ENCODE measurements around the gene SH3BP4. TPM values are rescaled to one million over a fixed set of nuclear protein-coding genes. Genes with fewer than 3 reads are reported as not detected.

SH3BP4 gene
- polyA plus RNA-seq, 4 donors = 3.6 to 36.7 (median 17.4) TPM

DNA sequence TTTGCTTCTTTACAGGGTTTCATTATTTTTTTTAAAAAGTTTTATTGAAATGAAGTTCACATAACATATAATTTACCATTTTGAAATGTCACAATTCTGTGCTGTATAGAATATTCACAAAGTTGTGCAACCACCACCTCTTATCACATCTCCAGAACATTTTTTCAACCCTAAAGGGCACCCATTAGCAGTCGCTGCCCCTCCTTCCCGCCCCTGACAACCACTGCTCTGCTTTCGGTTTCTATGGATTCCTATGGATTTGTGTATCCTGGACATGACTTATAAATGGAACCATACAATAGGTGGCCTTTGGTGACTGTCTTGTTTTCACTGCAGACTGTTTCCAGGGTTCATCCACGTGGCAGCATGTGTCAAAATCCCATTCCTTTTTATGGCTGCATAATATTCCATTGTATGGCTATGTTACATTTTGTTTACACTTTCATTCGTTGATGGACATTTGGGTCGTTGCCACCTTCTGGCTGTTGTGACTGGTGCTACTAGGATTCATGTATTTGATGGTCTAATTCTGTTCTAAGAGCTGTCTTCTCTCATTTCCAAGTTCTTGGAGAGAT, 52.6 kb downstream of the SH3BP4 start:
- no peak for FAIRE-seq
- Histone ChIP-seq H3K27me3 (ENCODE audit: control insufficient read depth in 3 of 3, insufficient read depth in 3 of 3, low read length in 3 of 3) (no peaks in the 10 kb centered on the region), H3K9me3 (ENCODE audit: control insufficient read depth in 2 of 2, insufficient read depth in 1 of 2, low read depth in 1 of 2, low read length in 1 of 2) (no peaks in the 10 kb centered on the region), H3K4me3 (ENCODE audit: low read depth in 1 of 3, low read length in 3 of 3) (no peak overlapping the region), H3K36me3 (ENCODE audit: control insufficient read depth in 3 of 3, insufficient read depth in 2 of 3, low read depth in 1 of 3, low read length in 3 of 3) (peaks cover 0 to 42% (median 0%) of the 10 kb centered on the region in 3 donors), H3K27ac (ENCODE audit: low read depth in 1 of 3, low read length in 2 of 3) (peak overlapping the region in 1 of 3 donors; percentile 21), H3K4me1 (ENCODE audit: control insufficient read depth in 3 of 3, insufficient read depth in 2 of 3, low read depth in 1 of 3, low read length in 2 of 3) (peaks cover 4 to 90% (median 14%) of the 10 kb centered on the region in 3 donors)
- 39 to 64% (median 43%) methylated on average over 6 of the region's 6 CpGs for WGBS, 3 donors
- DNase-seq = peak; percentile 43 to 80

DNA sequence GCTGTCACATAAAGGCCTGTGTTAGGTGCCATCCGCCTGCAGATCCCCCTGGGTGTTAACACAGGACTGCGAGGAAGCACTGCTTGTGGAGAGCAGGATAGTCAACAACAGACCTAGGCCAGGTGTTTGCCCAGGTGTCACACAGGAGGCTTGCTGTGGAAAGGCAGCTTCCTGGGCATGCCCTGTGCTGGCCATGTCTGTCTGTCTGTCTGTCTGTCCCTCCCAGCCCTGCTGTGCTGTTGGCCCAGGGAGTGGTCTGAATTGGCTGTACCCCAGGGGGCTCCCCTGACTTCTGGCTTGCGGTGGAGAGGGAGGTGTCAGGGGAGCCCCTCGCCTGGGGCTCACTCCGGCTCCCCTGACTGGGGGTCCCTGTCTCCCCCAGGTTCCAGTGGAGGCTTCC, 53.2 kb downstream of the SH3BP4 start:
- WGBS, 3 donors = 74 to 77% (median 77%) methylated on average over 5 of the region's 5 CpGs
- FAIRE-seq (no peak), DNase-seq (no peak)
- Histone ChIP-seq H3K4me1 (ENCODE audit: control insufficient read depth in 3 of 3, insufficient read depth in 2 of 3, low read depth in 1 of 3, low read length in 2 of 3) (peaks cover 3 to 90% (median 14%) of the 10 kb centered on the region in 3 donors), H3K36me3 (ENCODE audit: control insufficient read depth in 3 of 3, insufficient read depth in 2 of 3, low read depth in 1 of 3, low read length in 3 of 3) (peaks cover 0 to 38% (median 0%) of the 10 kb centered on the region in 3 donors), H3K27ac (ENCODE audit: low read depth in 1 of 3, low read length in 2 of 3) (peak overlapping the region in 2 of 3 donors; percentile 1 to 21), H3K9me3 (ENCODE audit: control insufficient read depth in 2 of 2, insufficient read depth in 1 of 2, low read depth in 1 of 2, low read length in 1 of 2) (no peaks in the 10 kb centered on the region), H3K27me3 (ENCODE audit: control insufficient read depth in 3 of 3, insufficient read depth in 3 of 3, low read length in 3 of 3) (no peaks in the 10 kb centered on the region), H3K4me3 (ENCODE audit: low read depth in 1 of 3, low read length in 3 of 3) (no peak overlapping the region)

DNA sequence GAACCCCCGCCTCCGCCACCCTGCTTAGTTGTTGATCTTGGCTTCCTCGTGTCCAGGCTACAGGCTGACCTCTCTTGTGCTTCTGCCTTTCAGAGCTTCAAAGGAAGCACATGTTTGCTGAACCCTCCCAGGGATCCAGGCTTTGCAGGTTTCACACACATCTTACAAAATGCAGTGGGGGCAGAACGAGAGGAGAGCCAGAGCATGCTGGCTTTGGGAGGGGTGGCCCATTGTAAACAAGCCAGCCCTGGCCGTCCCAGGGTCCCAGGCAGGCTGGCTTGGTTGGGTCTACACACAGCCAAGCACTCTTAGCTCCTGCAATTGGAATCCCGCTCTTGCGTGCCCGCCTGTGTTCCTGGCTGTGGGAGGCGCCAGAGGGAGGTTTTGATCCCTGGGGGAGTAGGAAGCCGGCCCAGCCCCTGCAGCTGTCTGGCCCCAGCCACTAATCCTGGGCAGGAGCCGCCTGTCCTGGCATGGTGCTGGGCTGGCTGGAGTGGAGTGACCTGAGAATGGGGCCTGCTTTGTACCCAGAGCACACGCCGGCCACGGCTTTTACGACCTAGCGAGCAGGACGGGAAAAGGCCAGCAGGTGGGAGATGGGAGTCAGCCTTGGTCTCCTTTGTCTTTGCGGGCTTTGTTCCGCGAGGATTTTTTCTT, 53.9 kb downstream of the SH3BP4 start:
- Histone ChIP-seq H3K36me3 (ENCODE audit: control insufficient read depth in 3 of 3, insufficient read depth in 2 of 3, low read depth in 1 of 3, low read length in 3 of 3) (peaks cover 0 to 31% (median 0%) of the 10 kb centered on the region in 3 donors), H3K4me1 (ENCODE audit: control insufficient read depth in 3 of 3, insufficient read depth in 2 of 3, low read depth in 1 of 3, low read length in 2 of 3) (peaks cover 5 to 90% (median 7%) of the 10 kb centered on the region in 3 donors), H3K9me3 (ENCODE audit: control insufficient read depth in 2 of 2, insufficient read depth in 1 of 2, low read depth in 1 of 2, low read length in 1 of 2) (no peaks in the 10 kb centered on the region), H3K27me3 (ENCODE audit: control insufficient read depth in 3 of 3, insufficient read depth in 3 of 3, low read length in 3 of 3) (no peaks in the 10 kb centered on the region), H3K4me3 (ENCODE audit: low read depth in 1 of 3, low read length in 3 of 3) (no peak overlapping the region), H3K27ac (ENCODE audit: low read depth in 1 of 3, low read length in 2 of 3) (peak overlapping the region in 1 of 3 donors; percentile 13)
- no peak for FAIRE-seq
- peak; percentile 54 to 68 for DNase-seq
- 28 to 57% (median 51%) methylated on average over 20 of the region's 20 CpGs for WGBS, 3 donors

DNA sequence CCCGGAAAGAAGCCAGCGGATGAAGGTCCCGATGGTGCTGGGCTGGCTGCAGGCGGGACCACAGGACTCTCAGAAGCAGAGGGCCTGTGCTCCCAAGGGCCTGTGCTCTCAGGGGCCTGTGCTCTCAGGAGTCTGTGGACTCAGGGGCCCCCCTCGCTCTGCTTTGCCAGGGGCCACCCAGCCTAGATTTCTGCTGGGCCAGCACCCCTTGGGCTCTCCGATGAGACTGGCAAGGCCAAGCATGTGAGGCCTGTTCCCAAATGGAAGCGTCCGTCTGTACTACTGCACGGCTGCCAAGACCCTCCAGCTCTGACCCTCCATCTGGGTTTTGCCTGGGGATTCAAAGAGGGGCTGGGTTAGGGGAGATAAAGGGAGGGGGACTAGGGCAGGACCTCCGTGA, 54.6 kb downstream of the SH3BP4 start:
- DNase-seq (no peak), FAIRE-seq (no peak)
- H3K36me3 ChIP-seq (ENCODE audit: control insufficient read depth in 3 of 3, insufficient read depth in 2 of 3, low read depth in 1 of 3, low read length in 3 of 3) = peaks cover 0 to 31% (median 0%) of the 10 kb centered on the region in 3 donors
- H3K27ac ChIP-seq (ENCODE audit: low read depth in 1 of 3, low read length in 2 of 3) = no peak overlapping the region
- no peak overlapping the region for H3K4me3 ChIP-seq (ENCODE audit: low read depth in 1 of 3, low read length in 3 of 3)
- 74 to 81% (median 75%) methylated on average over 10 of the region's 10 CpGs for WGBS, 3 donors
- H3K27me3 ChIP-seq (ENCODE audit: control insufficient read depth in 3 of 3, insufficient read depth in 3 of 3, low read length in 3 of 3) = no peaks in the 10 kb centered on the region
- H3K9me3 ChIP-seq (ENCODE audit: control insufficient read depth in 2 of 2, insufficient read depth in 1 of 2, low read depth in 1 of 2, low read length in 1 of 2) = no peaks in the 10 kb centered on the region
- peaks cover 4 to 86% (median 5%) of the 10 kb centered on the region in 3 donors for H3K4me1 ChIP-seq (ENCODE audit: control insufficient read depth in 3 of 3, insufficient read depth in 2 of 3, low read depth in 1 of 3, low read length in 2 of 3)

DNA sequence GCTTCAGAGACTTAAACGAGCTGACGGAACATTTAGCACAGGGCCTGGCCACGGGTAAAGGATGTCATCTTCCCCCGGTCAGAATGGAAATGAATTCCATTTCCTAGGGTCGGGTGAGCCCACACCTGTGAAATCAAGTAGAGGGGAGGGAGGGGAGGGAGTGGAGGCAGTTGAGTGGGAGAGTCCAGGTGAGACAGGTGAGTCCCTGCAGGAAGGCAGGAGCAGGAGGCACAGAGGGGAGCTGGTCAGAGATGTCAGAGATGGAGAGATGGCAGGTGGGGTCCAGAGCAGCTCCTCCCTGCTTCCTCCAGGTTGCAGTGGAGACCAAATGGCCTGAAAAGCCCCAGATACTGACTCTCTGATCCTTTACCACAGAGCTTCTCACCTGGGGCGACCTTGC, 55.2 kb downstream of the SH3BP4 start:
- FAIRE-seq = no peak
- WGBS, 3 donors = 40 to 66% (median 58%) methylated on average over 6 of the region's 6 CpGs

DNA sequence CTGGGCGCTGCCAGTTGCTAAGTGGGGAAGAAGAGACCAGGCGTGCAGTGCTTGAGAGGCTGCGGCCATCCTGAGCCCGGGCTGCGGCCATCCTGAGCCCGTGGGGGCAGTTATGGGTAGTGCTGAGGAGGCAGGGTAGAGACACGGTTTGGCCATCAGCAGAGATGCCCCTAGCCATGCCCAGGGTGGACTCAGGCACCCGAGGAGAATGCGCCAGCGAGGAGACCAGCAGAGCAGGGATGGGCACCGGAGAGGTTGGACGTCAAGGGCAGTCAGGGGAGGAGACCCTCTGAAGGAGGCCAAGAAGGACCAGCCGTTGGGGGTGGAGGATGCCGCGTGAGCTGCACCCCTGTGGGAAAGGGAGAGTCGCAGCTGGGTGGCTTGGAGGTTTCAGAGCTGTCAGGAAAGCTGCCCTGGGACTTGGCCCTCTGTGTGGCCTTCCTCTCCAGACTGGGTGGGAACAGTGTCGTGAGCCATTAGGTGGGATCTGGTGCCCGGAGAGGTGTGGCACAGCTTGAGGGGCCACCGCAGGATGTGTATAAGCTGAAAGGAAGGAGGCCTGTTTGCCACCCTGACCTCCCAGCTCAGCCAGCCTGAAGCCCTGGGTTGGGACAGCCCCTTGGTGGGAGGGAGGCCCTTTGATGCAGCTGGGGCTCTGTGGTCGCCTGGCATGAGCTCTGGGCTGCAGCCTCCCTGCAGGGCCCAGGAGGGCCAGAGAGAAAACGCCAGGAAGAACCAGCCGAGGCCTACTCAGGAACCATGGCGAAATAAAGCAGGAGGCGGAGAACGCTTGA, 56.0 kb downstream of the SH3BP4 start:
- H3K27ac ChIP-seq (ENCODE audit: low read depth in 1 of 3, low read length in 2 of 3) = peak overlapping the region in 2 of 3 donors; percentile 78 to 81
- H3K9me3 ChIP-seq (ENCODE audit: control insufficient read depth in 2 of 2, insufficient read depth in 1 of 2, low read depth in 1 of 2, low read length in 1 of 2) = no peaks in the 10 kb centered on the region
- H3K36me3 ChIP-seq (ENCODE audit: control insufficient read depth in 3 of 3, insufficient read depth in 2 of 3, low read depth in 1 of 3, low read length in 3 of 3) = peaks cover 0 to 34% (median 0%) of the 10 kb centered on the region in 3 donors
- H3K4me3 ChIP-seq (ENCODE audit: low read depth in 1 of 3, low read length in 3 of 3) = no peak overlapping the region
- no peak for DNase-seq
- H3K4me1 ChIP-seq (ENCODE audit: control insufficient read depth in 3 of 3, insufficient read depth in 2 of 3, low read depth in 1 of 3, low read length in 2 of 3) = peaks cover 4 to 79% (median 5%) of the 10 kb centered on the region in 3 donors
- no peaks in the 10 kb centered on the region for H3K27me3 ChIP-seq (ENCODE audit: control insufficient read depth in 3 of 3, insufficient read depth in 3 of 3, low read length in 3 of 3)
- no peak for FAIRE-seq
- 45 to 69% (median 57%) methylated on average over 25 of the region's 25 CpGs for WGBS, 3 donors

More for the DNA sequence above, 55.2 kb downstream of the SH3BP4 start:
- Histone ChIP-seq H3K4me1 (ENCODE audit: control insufficient read depth in 3 of 3, insufficient read depth in 2 of 3, low read depth in 1 of 3, low read length in 2 of 3) (peaks cover 4 to 83% (median 5%) of the 10 kb centered on the region in 3 donors), H3K36me3 (ENCODE audit: control insufficient read depth in 3 of 3, insufficient read depth in 2 of 3, low read depth in 1 of 3, low read length in 3 of 3) (peaks cover 0 to 32% (median 0%) of the 10 kb centered on the region in 3 donors), H3K9me3 (ENCODE audit: control insufficient read depth in 2 of 2, insufficient read depth in 1 of 2, low read depth in 1 of 2, low read length in 1 of 2) (no peaks in the 10 kb centered on the region), H3K27ac (ENCODE audit: low read depth in 1 of 3, low read length in 2 of 3) (peak overlapping the region in 1 of 3 donors; percentile 78), H3K27me3 (ENCODE audit: control insufficient read depth in 3 of 3, insufficient read depth in 3 of 3, low read length in 3 of 3) (no peaks in the 10 kb centered on the region), H3K4me3 (ENCODE audit: low read depth in 1 of 3, low read length in 3 of 3) (no peak overlapping the region)
- no peak for DNase-seq

DNA sequence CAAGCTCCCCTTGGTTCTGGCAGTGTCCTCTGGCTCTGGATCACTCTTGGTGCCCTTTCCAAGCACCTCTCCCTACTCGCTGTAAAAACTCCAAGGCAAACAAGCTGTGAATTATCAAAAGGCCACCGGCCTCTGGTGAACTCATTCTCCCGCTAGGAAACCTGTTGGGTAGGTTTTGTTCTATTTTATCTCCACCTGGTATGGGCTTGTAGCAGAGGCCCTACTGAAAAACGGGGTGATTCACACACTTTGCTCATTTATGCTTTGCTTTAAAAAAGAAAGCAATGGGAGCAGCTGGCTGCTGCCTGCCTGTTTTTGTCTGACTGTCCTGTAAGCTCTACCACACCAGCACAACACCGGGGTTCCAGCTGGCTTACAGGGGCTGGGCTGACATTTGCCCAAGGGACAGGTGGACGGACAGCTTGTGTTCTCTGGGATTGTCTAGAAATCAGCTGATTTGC, 56.8 kb downstream of the SH3BP4 start:
- peaks cover 0 to 31% (median 0%) of the 10 kb centered on the region in 3 donors for H3K36me3 ChIP-seq (ENCODE audit: control insufficient read depth in 3 of 3, insufficient read depth in 2 of 3, low read depth in 1 of 3, low read length in 3 of 3)
- H3K27me3 ChIP-seq (ENCODE audit: control insufficient read depth in 3 of 3, insufficient read depth in 3 of 3, low read length in 3 of 3) = no peaks in the 10 kb centered on the region
- H3K4me1 ChIP-seq (ENCODE audit: control insufficient read depth in 3 of 3, insufficient read depth in 2 of 3, low read depth in 1 of 3, low read length in 2 of 3) = peaks cover 4 to 74% (median 5%) of the 10 kb centered on the region in 3 donors
- H3K4me3 ChIP-seq (ENCODE audit: low read depth in 1 of 3, low read length in 3 of 3) = no peak overlapping the region
- H3K9me3 ChIP-seq (ENCODE audit: control insufficient read depth in 2 of 2, insufficient read depth in 1 of 2, low read depth in 1 of 2, low read length in 1 of 2) = no peaks in the 10 kb centered on the region
- no peak for FAIRE-seq
- DNase-seq = peak; percentile 86 to 94
- H3K27ac ChIP-seq (ENCODE audit: low read depth in 1 of 3, low read length in 2 of 3) = peak overlapping the region in 2 of 3 donors; percentile 78 to 81
- 7 to 56% (median 32%) methylated on average over 6 of the region's 6 CpGs for WGBS, 3 donors

DNA sequence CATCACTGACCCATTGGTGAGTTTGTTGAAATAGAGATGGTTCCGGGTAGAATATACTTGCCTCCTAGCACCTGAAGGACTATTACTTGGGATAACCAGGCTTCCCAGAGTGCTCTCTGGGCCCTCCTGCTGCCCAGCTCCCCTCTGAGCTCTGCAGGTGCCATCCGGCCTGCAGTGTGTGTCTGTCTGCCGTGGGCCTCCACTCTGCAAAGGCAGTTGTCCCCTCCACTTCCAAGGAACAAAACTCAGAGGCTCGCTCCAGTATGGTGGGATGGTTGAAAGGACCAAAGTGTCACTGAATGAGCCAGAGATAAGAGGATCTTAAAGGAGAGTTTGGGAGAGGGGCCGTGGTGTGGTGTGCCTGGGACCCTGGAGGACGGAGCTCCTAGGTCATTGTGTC, 57.3 kb downstream of the SH3BP4 start:
- peaks cover 4 to 70% (median 5%) of the 10 kb centered on the region in 3 donors for H3K4me1 ChIP-seq (ENCODE audit: control insufficient read depth in 3 of 3, insufficient read depth in 2 of 3, low read depth in 1 of 3, low read length in 2 of 3)
- 38 to 67% (median 54%) methylated on average over 6 of the region's 6 CpGs for WGBS, 3 donors
- FAIRE-seq (no peak), DNase-seq (no peak)
- H3K4me3 ChIP-seq (ENCODE audit: low read depth in 1 of 3, low read length in 3 of 3) = no peak overlapping the region
- H3K36me3 ChIP-seq (ENCODE audit: control insufficient read depth in 3 of 3, insufficient read depth in 2 of 3, low read depth in 1 of 3, low read length in 3 of 3) = peaks cover 0 to 31% (median 0%) of the 10 kb centered on the region in 3 donors
- peak overlapping the region in 2 of 3 donors; percentile 78 to 81 for H3K27ac ChIP-seq (ENCODE audit: low read depth in 1 of 3, low read length in 2 of 3)
- no peaks in the 10 kb centered on the region for H3K27me3 ChIP-seq (ENCODE audit: control insufficient read depth in 3 of 3, insufficient read depth in 3 of 3, low read length in 3 of 3)
- no peaks in the 10 kb centered on the region for H3K9me3 ChIP-seq (ENCODE audit: control insufficient read depth in 2 of 2, insufficient read depth in 1 of 2, low read depth in 1 of 2, low read length in 1 of 2)

Data from small intestine (tissue), 7 donors.